SK-N-SH treated with all-trans-retinoic acid at 6 μM for 48 hours (cell line): ENCODE data around the gene SOHLH2.

Experiments used
- ATAC-seq: fragments of 200-7000 bp; cut with Tn5 transposase; 3 replicates; pipeline ENCODE4 v1.9.1; 2020; ENCODE audit warnings: mild to moderate bottlenecking, moderate library complexity
- BACH2 ChIP-seq: fragments of 250-450 bp; sonication (Bioruptor Pico); IDR thresholded peaks from 2 replicates; pipeline ENCODE4 v1.9.0; 2021; ENCODE audit warnings: mild to moderate bottlenecking, borderline replicate concordance
- CREB5 ChIP-seq: fragments of 250-450 bp; sonication (Bioruptor Pico); IDR thresholded peaks from 2 replicates; pipeline ENCODE4 v1.5.1; 2020; ENCODE audit warnings: low read depth, mild to moderate bottlenecking, moderate library complexity
- CSDC2 ChIP-seq: fragments of 250-450 bp; sonication (Bioruptor Pico); IDR thresholded peaks from 2 replicates; pipeline ENCODE4 v1.5.0; 2020; ENCODE audit warnings: mild to moderate bottlenecking, moderate library complexity
- GLIS3 ChIP-seq: fragments of 250-450 bp; sonication (Bioruptor Pico); IDR thresholded peaks from 2 replicates; pipeline ENCODE4 v1.5.0; 2020; ENCODE audit warnings: mild to moderate bottlenecking, moderate library complexity
- ISL1 ChIP-seq: fragments of 250-450 bp; sonication (Bioruptor Pico); IDR thresholded peaks from 2 replicates; pipeline ENCODE4 v2.1.2; 2022; ENCODE audit warnings: mild to moderate bottlenecking, moderate library complexity
- OSR1 ChIP-seq: fragments of 250-450 bp; sonication (Bioruptor Pico); IDR thresholded peaks from 2 replicates; pipeline ENCODE4 v1.8.0; 2022; ENCODE audit warnings: moderate library complexity, mild to moderate bottlenecking, inconsistent platforms
- PATZ1 ChIP-seq: fragments of 250-450 bp; sonication (Bioruptor Pico); IDR thresholded peaks from 2 replicates; pipeline ENCODE4 v1.8.0; 2020; ENCODE audit warnings: mild to moderate bottlenecking, moderate library complexity, borderline replicate concordance
- POU6F1 ChIP-seq: fragments of 250-450 bp; sonication (Bioruptor Pico); IDR thresholded peaks from 2 replicates; pipeline ENCODE4 v1.8.0; 2021; ENCODE audit warnings: low read depth, mild to moderate bottlenecking, moderate library complexity, borderline replicate concordance
- PPARA ChIP-seq: fragments of 250-450 bp; sonication (Bioruptor Pico); IDR thresholded peaks from 2 replicates; pipeline ENCODE4 v1.5.0; 2020; ENCODE audit warnings: mild to moderate bottlenecking, borderline replicate concordance
- RARB ChIP-seq: fragments of 250-450 bp; sonication (Bioruptor Pico); IDR thresholded peaks from 2 replicates; pipeline ENCODE4 v1.8.0; 2021; ENCODE audit warnings: mild to moderate bottlenecking, moderate library complexity
- SNAI2 ChIP-seq: fragments of 250-450 bp; sonication (Bioruptor Pico); IDR thresholded peaks from 2 replicates; pipeline ENCODE4 v1.5.0; 2020; ENCODE audit warnings: mild to moderate bottlenecking, moderate library complexity
- TCF4 ChIP-seq: fragments of 250-450 bp; sonication (Bioruptor Pico); IDR thresholded peaks from 2 replicates; pipeline ENCODE4 v1.8.0; 2021; ENCODE audit warnings: mild to moderate bottlenecking, moderate library complexity, borderline replicate concordance
- TOX ChIP-seq: fragments of 250-450 bp; sonication (Bioruptor Pico); IDR thresholded peaks from 2 replicates; pipeline ENCODE4 v1.8.0; 2021; ENCODE audit warnings: mild to moderate bottlenecking, moderate library complexity, borderline replicate concordance
- ZFP3 ChIP-seq: fragments of 250-450 bp; sonication (Bioruptor Pico); IDR thresholded peaks from 2 replicates; pipeline ENCODE4 v1.5.0; 2020; ENCODE audit warnings: mild to moderate bottlenecking, moderate library complexity
- ZFP30 ChIP-seq: fragments of 450-650 bp; formaldehyde crosslinking; IDR thresholded peaks from 2 replicates; pipeline ENCODE4 v1.5.0; 2022; ENCODE audit warnings: mild to moderate bottlenecking, moderate library complexity
- ZNF565 ChIP-seq: fragments of 450-650 bp; formaldehyde crosslinking; conservative IDR thresholded peaks from 2 replicates; pipeline ENCODE4 v1.5.0; 2020; ENCODE audit warnings: low read depth, mild to moderate bottlenecking, moderate library complexity
- ZNF70 ChIP-seq: fragments of 450-650 bp; formaldehyde crosslinking; IDR thresholded peaks from 2 replicates; pipeline ENCODE4 v1.5.0; 2020; ENCODE audit warnings: mild to moderate bottlenecking, moderate library complexity
- ZNF8 ChIP-seq: fragments of 450-650 bp; formaldehyde crosslinking; IDR thresholded peaks from 2 replicates; pipeline ENCODE4 v1.5.0; 2020; ENCODE audit warnings: mild to moderate bottlenecking, moderate library complexity
- TF ChIP-seq, protein P1 (sequence below): fragments of 250-450 bp; sonication (Bioruptor Pico); IDR thresholded peaks from 2 replicates; pipeline ENCODE4 v1.5.1; 2021; ENCODE audit warnings: mild to moderate bottlenecking, moderate library complexity
- TF ChIP-seq, protein P2 (sequence below): fragments of 250-450 bp; sonication (Bioruptor Pico); IDR thresholded peaks from 2 replicates; pipeline ENCODE4 v1.5.0; 2020; ENCODE audit warnings: mild to moderate bottlenecking, moderate library complexity

The SOHLH2 gene

GRCh38 chr13:36130552-36131221, 83.7 kb downstream of the SOHLH2 start:
- peak; percentile 71 for ATAC-seq
- TF ChIP-seq ZNF565 (CRISPR knock-in tag) (no peak), ZNF8 (CRISPR knock-in tag) (no peak), PPARA (CRISPR knock-in tag) (no peak), SNAI2 (no peak), GLIS3 (CRISPR knock-in tag) (no peak), TCF4 (no peak), ZNF70 (CRISPR knock-in tag) (no peak), CREB5 (no peak), OSR1 (CRISPR knock-in tag) (no peak), PATZ1 (no peak), BACH2 (CRISPR knock-in tag) (no peak), CSDC2 (CRISPR knock-in tag) (no peak), ZFP30 (CRISPR knock-in tag) (no peak), ZFP3 (CRISPR knock-in tag) (no peak)
- TF ChIP-seq, protein P1, sequence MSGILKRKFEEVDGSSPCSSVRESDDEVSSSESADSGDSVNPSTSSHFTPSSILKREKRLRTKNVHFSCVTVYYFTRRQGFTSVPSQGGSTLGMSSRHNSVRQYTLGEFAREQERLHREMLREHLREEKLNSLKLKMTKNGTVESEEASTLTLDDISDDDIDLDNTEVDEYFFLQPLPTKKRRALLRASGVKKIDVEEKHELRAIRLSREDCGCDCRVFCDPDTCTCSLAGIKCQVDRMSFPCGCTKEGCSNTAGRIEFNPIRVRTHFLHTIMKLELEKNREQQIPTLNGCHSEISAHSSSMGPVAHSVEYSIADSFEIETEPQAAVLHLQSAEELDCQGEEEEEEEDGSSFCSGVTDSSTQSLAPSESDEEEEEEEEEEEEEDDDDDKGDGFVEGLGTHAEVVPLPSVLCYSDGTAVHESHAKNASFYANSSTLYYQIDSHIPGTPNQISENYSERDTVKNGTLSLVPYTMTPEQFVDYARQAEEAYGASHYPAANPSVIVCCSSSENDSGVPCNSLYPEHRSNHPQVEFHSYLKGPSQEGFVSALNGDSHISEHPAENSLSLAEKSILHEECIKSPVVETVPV (CRISPR knock-in tag): no peak
- TF ChIP-seq, protein P2, sequence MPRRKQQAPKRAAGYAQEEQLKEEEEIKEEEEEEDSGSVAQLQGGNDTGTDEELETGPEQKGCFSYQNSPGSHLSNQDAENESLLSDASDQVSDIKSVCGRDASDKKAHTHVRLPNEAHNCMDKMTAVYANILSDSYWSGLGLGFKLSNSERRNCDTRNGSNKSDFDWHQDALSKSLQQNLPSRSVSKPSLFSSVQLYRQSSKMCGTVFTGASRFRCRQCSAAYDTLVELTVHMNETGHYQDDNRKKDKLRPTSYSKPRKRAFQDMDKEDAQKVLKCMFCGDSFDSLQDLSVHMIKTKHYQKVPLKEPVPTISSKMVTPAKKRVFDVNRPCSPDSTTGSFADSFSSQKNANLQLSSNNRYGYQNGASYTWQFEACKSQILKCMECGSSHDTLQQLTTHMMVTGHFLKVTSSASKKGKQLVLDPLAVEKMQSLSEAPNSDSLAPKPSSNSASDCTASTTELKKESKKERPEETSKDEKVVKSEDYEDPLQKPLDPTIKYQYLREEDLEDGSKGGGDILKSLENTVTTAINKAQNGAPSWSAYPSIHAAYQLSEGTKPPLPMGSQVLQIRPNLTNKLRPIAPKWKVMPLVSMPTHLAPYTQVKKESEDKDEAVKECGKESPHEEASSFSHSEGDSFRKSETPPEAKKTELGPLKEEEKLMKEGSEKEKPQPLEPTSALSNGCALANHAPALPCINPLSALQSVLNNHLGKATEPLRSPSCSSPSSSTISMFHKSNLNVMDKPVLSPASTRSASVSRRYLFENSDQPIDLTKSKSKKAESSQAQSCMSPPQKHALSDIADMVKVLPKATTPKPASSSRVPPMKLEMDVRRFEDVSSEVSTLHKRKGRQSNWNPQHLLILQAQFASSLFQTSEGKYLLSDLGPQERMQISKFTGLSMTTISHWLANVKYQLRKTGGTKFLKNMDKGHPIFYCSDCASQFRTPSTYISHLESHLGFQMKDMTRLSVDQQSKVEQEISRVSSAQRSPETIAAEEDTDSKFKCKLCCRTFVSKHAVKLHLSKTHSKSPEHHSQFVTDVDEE (CRISPR knock-in tag): no peak

GRCh38 chr13:36130193-36130551, 84.2 kb downstream of the SOHLH2 start:
- TF ChIP-seq ZNF8 (CRISPR knock-in tag) (no peak), OSR1 (CRISPR knock-in tag) (no peak), TOX (no peak), TCF4 (no peak), PPARA (CRISPR knock-in tag) (no peak), POU6F1 (no peak), CSDC2 (CRISPR knock-in tag) (no peak), GLIS3 (CRISPR knock-in tag) (no peak), ZNF70 (CRISPR knock-in tag) (no peak), ZNF565 (CRISPR knock-in tag) (no peak), ISL1 (CRISPR knock-in tag) (no peak), RARB (CRISPR knock-in tag) (no peak), PATZ1 (no peak)
- no peak; the same call in 1 of the 3 replicates for ATAC-seq
